Kidney (tissue), 14 donors: ENCODE measurements around the gene LCTL. TPM values are rescaled to one million over a fixed set of nuclear protein-coding genes. Genes with fewer than 3 reads are reported as not detected.

Experiments
- DNase-seq, 5 donors: peaks; one replicate each; pipeline ENCODE4 v3.0.0-alpha.2; 2013 to 2020
- FAIRE-seq: peaks from 2 replicates; lab custom pipeline; 2012; peaks lifted over from hg19 to GRCh38; lab: Jason Lieb, UNC
- H3K27ac ChIP-seq, 2 donors: one replicate each; pipeline ENCODE4 v1.7.0; 2013; ENCODE audit warnings: low read depth in 2 of 2, low read length in 2 of 2, inconsistent platforms in 1 of 2
- H3K27me3 ChIP-seq: one replicate; pipeline ENCODE4 v1.7.1; 2013; ENCODE audit warnings: low read length, inconsistent platforms; ENCODE audit not compliant: control insufficient read depth, insufficient read depth
- H3K36me3 ChIP-seq, 3 donors: one replicate each; pipeline versions ENCODE4 v1.7.0 to v1.7.1; 2013; ENCODE audit warnings: low read length in 3 of 3, control low read depth in 1 of 3, inconsistent platforms in 1 of 3; ENCODE audit not compliant: insufficient read depth in 3 of 3, control insufficient read depth in 2 of 3
- H3K4me1 ChIP-seq, 3 donors: one replicate each; pipeline versions ENCODE4 v1.7.0 to v1.7.1; 2013; ENCODE audit warnings: low read length in 3 of 3, inconsistent platforms in 1 of 3, low read depth in 1 of 3; ENCODE audit not compliant: control insufficient read depth in 2 of 3, insufficient read depth in 2 of 3
- H3K4me3 ChIP-seq, 3 donors: one replicate each; pipeline versions ENCODE4 v1.7.0 to v1.8.1; 2013; ENCODE audit warnings: low read length in 3 of 3, control low read depth in 1 of 3, inconsistent platforms in 1 of 3
- H3K9ac ChIP-seq, 3 donors: one replicate each; pipeline versions ENCODE4 v1.7.0 to v1.7.1; 2013; ENCODE audit warnings: low read length in 3 of 3, control low read depth in 1 of 3, inconsistent platforms in 1 of 3
- H3K9me3 ChIP-seq, 3 donors: one replicate each; pipeline versions ENCODE4 v1.7.0 to v1.7.1; 2013; ENCODE audit warnings: low read length in 3 of 3, control low read depth in 1 of 3, inconsistent platforms in 1 of 3; ENCODE audit not compliant: control insufficient read depth in 2 of 3, insufficient read depth in 1 of 3
- CTCF ChIP-seq: IDR thresholded peaks from 3 replicates; pipeline ENCODE4 v1.5.1; 2012; ENCODE audit warnings: mild to moderate bottlenecking, moderate library complexity, borderline replicate concordance; ENCODE audit not compliant: insufficient read depth; ENCODE audit errors: extremely low read depth
- intact Hi-C: fragments of 100-400 bp; cut with DNase I; formaldehyde crosslinking; loops from one replicate; pipeline ENCODE4 v1.11.1; 2022
- polyA plus RNA-seq: library from polyadenylated mRNA; stranded (reverse); fragments of 350-450 nt; fragmentation: Illumina TruSeq; extraction: RNeasy Lipid Tissue Mini Kit (QIAGEN cat#74804); gene quantifications from one replicate; pipeline ENCODE4 v1.2.3, GENCODE V29; 2014; ENCODE audit warnings: low read depth, low replicate concordance; ENCODE audit not compliant: insufficient read depth
- total RNA-seq: library from RNA; stranded (reverse); fragmentation: NEBNext Ultra II Directional; extraction: Animal tissue kit (Norgen Biotek cat#: 25700); gene quantifications from one replicate; pipeline ENCODE4 v1.2.1, GENCODE V29; 2021
- donor health status: control.
- donor health status: control.
- donor health status: control.
- donor health status: control.
- donor health status: control.
- donor health status: DM: yes; HTN: yes; CAD: no.
- donor health status: Normal renal cell carcinoma (clear cell type).

LCTL gene
- total and polyA plus RNA-seq, 2 donors from 2014 or later, result not detected

GRCh38 chr15:66594836-66595235 lies 29.0 kb upstream of the LCTL start:
- H3K36me3 ChIP-seq, result no peaks in the 10 kb centered on the region
- intact Hi-C loops, result no loop called here
- TF ChIP-seq CTCF, result no peak
- no peak for FAIRE-seq
- no peak overlapping the region for H3K4me3 ChIP-seq
- H3K9me3 ChIP-seq, result no peaks in the 10 kb centered on the region
- no peaks in the 10 kb centered on the region for H3K4me1 ChIP-seq
- DNase-seq, result peak in 1 of 5 donors; percentile 4
- no peaks in the 10 kb centered on the region for H3K27me3 ChIP-seq
- no peak overlapping the region for H3K27ac ChIP-seq
- H3K9ac ChIP-seq, result no peak overlapping the region

GRCh38 chr15:66594344-66594743 lies 28.5 kb upstream of the LCTL start:
- no peak overlapping the region for H3K27ac ChIP-seq
- no peak overlapping the region for H3K9ac ChIP-seq
- H3K4me3 ChIP-seq, result no peak overlapping the region
- no peaks in the 10 kb centered on the region for H3K27me3 ChIP-seq
- FAIRE-seq (no peak), DNase-seq (peak in 1 of 5 donors; percentile 37)
- intact Hi-C loops, result no loop called here
- TF ChIP-seq CTCF, result no peak
- no peaks in the 10 kb centered on the region for H3K4me1 ChIP-seq
- no peaks in the 10 kb centered on the region for H3K36me3 ChIP-seq
- H3K9me3 ChIP-seq, result no peaks in the 10 kb centered on the region

DNA sequence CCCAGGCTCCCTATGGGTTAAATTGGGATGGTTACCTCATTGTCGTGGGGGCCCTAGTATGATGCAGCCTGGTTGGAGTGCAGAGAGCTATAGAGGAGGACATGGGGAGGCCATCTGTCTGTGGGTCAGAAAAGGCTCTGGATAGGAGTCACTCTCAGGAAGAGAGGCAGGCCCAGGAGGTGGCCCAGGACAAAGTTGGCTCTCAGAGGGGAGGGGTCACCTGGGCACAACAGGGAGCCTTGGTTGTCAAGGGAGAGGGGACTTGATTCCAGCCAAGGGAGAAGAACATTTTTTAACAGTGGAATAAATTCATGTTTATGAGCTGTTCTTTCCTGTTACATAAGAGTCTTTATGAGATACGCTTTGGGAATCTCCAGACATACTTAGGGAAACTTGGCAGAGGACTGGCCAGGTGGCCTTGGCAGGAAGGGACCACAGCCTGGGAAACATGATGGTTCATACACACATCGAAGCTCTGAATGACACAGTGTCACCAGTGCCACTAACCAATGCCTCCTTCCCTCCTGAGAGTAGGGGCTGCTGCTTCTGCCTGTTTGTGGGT lies 27.5 kb upstream of the LCTL start:
- H3K27ac ChIP-seq, result no peak overlapping the region
- no peak overlapping the region for H3K4me3 ChIP-seq
- no peak for TF ChIP-seq CTCF
- no peak overlapping the region for H3K9ac ChIP-seq
- DNase-seq (peak in 1 of 5 donors; percentile 13), FAIRE-seq (no peak)
- intact Hi-C loops, result no loop called here
- H3K9me3 ChIP-seq, result no peaks in the 10 kb centered on the region
- no peaks in the 10 kb centered on the region for H3K4me1 ChIP-seq
- H3K27me3 ChIP-seq, result no peaks in the 10 kb centered on the region
- no peaks in the 10 kb centered on the region for H3K36me3 ChIP-seq
